BLaER1 (cell line): ENCODE data around the gene ARAP3.
A peak's percentile ranks its signal among the peaks of the same experiment; 100 is the strongest.

ENCODE experiments used
- H3K27ac ChIP-seq: shearing (Covaris generic); formaldehyde crosslinking; 2 replicates; pipeline ENCODE4 v1.8.1; 2022
- H3K27me3 ChIP-seq: shearing (Covaris generic); formaldehyde crosslinking; 2 replicates; pipeline ENCODE4 v1.8.1; 2022
- H3K36me3 ChIP-seq: shearing (Covaris generic); formaldehyde crosslinking; 2 replicates; pipeline ENCODE4 v1.8.1; 2022
- H3K4me1 ChIP-seq: shearing (Covaris generic); formaldehyde crosslinking; 2 replicates; pipeline ENCODE4 v1.8.1; 2022
- H3K4me2 ChIP-seq: shearing (Covaris generic); formaldehyde crosslinking; 2 replicates; pipeline ENCODE4 v1.8.1; 2022
- H3K4me3 ChIP-seq: shearing (Covaris generic); formaldehyde crosslinking; 2 replicates; pipeline ENCODE4 v1.8.1; 2022
- H3K9ac ChIP-seq: shearing (Covaris generic); formaldehyde crosslinking; 2 replicates; pipeline ENCODE4 v1.8.1; 2022
- H3K9me3 ChIP-seq: shearing (Covaris generic); formaldehyde crosslinking; 2 replicates; pipeline ENCODE4 v1.8.1; 2022
- H4K20me1 ChIP-seq: shearing (Covaris generic); formaldehyde crosslinking; 2 replicates; pipeline ENCODE4 v1.8.1; 2022
- Cebpa-rat ChIP-seq: shearing (Covaris generic); IDR thresholded peaks from 2 replicates; pipeline ENCODE4 v1.8.1; 2022

The ARAP3 gene

GRCh38 chr5:141657937-141658545, 24.0 kb downstream of the ARAP3 start:
- no peak for TF ChIP-seq Cebpa-rat
- no peak overlapping the region for H3K4me3 ChIP-seq
- no peak overlapping the region for H3K4me2 ChIP-seq
- 0 out of 2 replicates have a peak, but pooled peaks cover 5% of the 10 kb centered on the region for H3K36me3 ChIP-seq
- H4K20me1 ChIP-seq: no peaks in the 10 kb centered on the region
- no peaks in the 10 kb centered on the region for H3K9me3 ChIP-seq
- no peaks in the 10 kb centered on the region for H3K27me3 ChIP-seq
- H3K4me1 ChIP-seq: peaks cover 5% of the 10 kb centered on the region; the same call in 1 of the 2 replicates
- no peak overlapping the region for H3K27ac ChIP-seq
- no peak overlapping the region for H3K9ac ChIP-seq

GRCh38 chr5:141657404-141657803, 24.6 kb downstream of the ARAP3 start:
- no peak overlapping the region for H3K9ac ChIP-seq
- H3K27me3 ChIP-seq: no peaks in the 10 kb centered on the region
- no peaks in the 10 kb centered on the region for H4K20me1 ChIP-seq
- H3K4me2 ChIP-seq: no peak overlapping the region
- TF ChIP-seq Cebpa-rat: no peak
- peaks cover 5% of the 10 kb centered on the region; the same call in 1 of the 2 replicates for H3K4me1 ChIP-seq
- H3K36me3 ChIP-seq: 0 out of 2 replicates have a peak, but pooled peaks cover 5% of the 10 kb centered on the region
- H3K9me3 ChIP-seq: no peaks in the 10 kb centered on the region
- no peak overlapping the region for H3K4me3 ChIP-seq
- H3K27ac ChIP-seq: no peak overlapping the region

- TF ChIP-seq Cebpa-rat: no peak
- Histone ChIP-seq H3K36me3 (0 out of 2 replicates have a peak, but pooled peaks cover 5% of the 10 kb centered on the region), H3K4me1 (peaks cover 13% of the 10 kb centered on the region), H3K4me2 (no peak overlapping the region), H4K20me1 (no peaks in the 10 kb centered on the region), H3K27me3 (no peaks in the 10 kb centered on the region), H3K9me3 (no peaks in the 10 kb centered on the region), H3K4me3 (no peak overlapping the region), H3K9ac (no peak overlapping the region), H3K27ac (no peak overlapping the region)
These were observed 25.6 kb downstream of the ARAP3 start for GRCh38 chr5:141656396-141656795.

- H3K4me3 ChIP-seq: no peak overlapping the region
- no peak for TF ChIP-seq Cebpa-rat
- H3K27me3 ChIP-seq: no peaks in the 10 kb centered on the region
- H3K4me1 ChIP-seq: peaks cover 23% of the 10 kb centered on the region
- no peak overlapping the region for H3K9ac ChIP-seq
- 0 out of 2 replicates have a peak, but pooled peaks cover 5% of the 10 kb centered on the region for H3K36me3 ChIP-seq
- no peaks in the 10 kb centered on the region for H4K20me1 ChIP-seq
- no peaks in the 10 kb centered on the region for H3K9me3 ChIP-seq
- H3K4me2 ChIP-seq: no peak overlapping the region
- no peak overlapping the region for H3K27ac ChIP-seq
These were observed 27.0 kb downstream of the ARAP3 start for GRCh38 chr5:141655020-141655419.

- H3K4me1 ChIP-seq: peaks cover 30% of the 10 kb centered on the region
- no peaks in the 10 kb centered on the region for H3K27me3 ChIP-seq
- H3K4me2 ChIP-seq: no peak overlapping the region
- H3K4me3 ChIP-seq: no peak overlapping the region
- no peak overlapping the region for H3K27ac ChIP-seq
- no peak for TF ChIP-seq Cebpa-rat
- no peak overlapping the region for H3K9ac ChIP-seq
- 0 out of 2 replicates have a peak, but pooled peaks cover 4% of the 10 kb centered on the region for H4K20me1 ChIP-seq
- no peaks in the 10 kb centered on the region for H3K9me3 ChIP-seq
- H3K36me3 ChIP-seq: 0 out of 2 replicates have a peak, but pooled peaks cover 5% of the 10 kb centered on the region
These were observed 27.7 kb downstream of the ARAP3 start for GRCh38 chr5:141654298-141654697.

GRCh38 chr5:141651728-141652105, 30.3 kb downstream of the ARAP3 start:
- Histone ChIP-seq H3K27me3 (no peaks in the 10 kb centered on the region), H3K36me3 (peaks cover 30% of the 10 kb centered on the region), H3K4me2 (peak overlapping the region; percentile 93), H3K4me3 (peak overlapping the region; percentile 71), H3K9me3 (no peaks in the 10 kb centered on the region), H3K27ac (peak overlapping the region; percentile 63), H4K20me1 (0 out of 2 replicates have a peak, but pooled peaks cover 5% of the 10 kb centered on the region), H3K4me1 (peaks cover 25% of the 10 kb centered on the region), H3K9ac (peak overlapping the region; percentile 73)
- no peak for TF ChIP-seq Cebpa-rat

- H3K27ac ChIP-seq: peak within 1 kb of the TSS; percentile 63
- TF ChIP-seq Cebpa-rat: no peak
- H3K9ac ChIP-seq: peak within 1 kb of the TSS; percentile 73
- H3K36me3 ChIP-seq: peaks cover 36% of the 10 kb centered on the region
- peaks cover 31% of the 10 kb centered on the region for H3K4me1 ChIP-seq
- 0 out of 2 replicates have a peak, but pooled peaks cover 5% of the 10 kb centered on the region for H4K20me1 ChIP-seq
- H3K27me3 ChIP-seq: no peaks in the 10 kb centered on the region
- H3K4me3 ChIP-seq: peak within 1 kb of the TSS; percentile 71
- no peaks in the 10 kb centered on the region for H3K9me3 ChIP-seq
- peak within 1 kb of the TSS; percentile 93 for H3K4me2 ChIP-seq
These were observed 30.9 kb downstream of the ARAP3 start, which contains the start of gene FCHSD1 for GRCh38 chr5:141650851-141651727. FCHSD1 (minus strand) TSS chr5:141651418; CDS start chr5:141651368, 50 bp downstream.

GRCh38 chr5:141649972-141650371, 32.1 kb downstream of the ARAP3 start:
- TF ChIP-seq Cebpa-rat: no peak
- no peak overlapping the region for H3K4me3 ChIP-seq
- H3K27me3 ChIP-seq: no peaks in the 10 kb centered on the region
- no peaks in the 10 kb centered on the region for H3K9me3 ChIP-seq
- peaks cover 39% of the 10 kb centered on the region for H3K4me1 ChIP-seq
- peak overlapping the region; percentile 93 for H3K4me2 ChIP-seq
- no peak overlapping the region for H3K9ac ChIP-seq
- H4K20me1 ChIP-seq: 0 out of 2 replicates have a peak, but pooled peaks cover 11% of the 10 kb centered on the region
- no peak overlapping the region for H3K27ac ChIP-seq
- peaks cover 43% of the 10 kb centered on the region for H3K36me3 ChIP-seq

- H3K36me3 ChIP-seq: peaks cover 51% of the 10 kb centered on the region
- no peak overlapping the region for H3K9ac ChIP-seq
- no peaks in the 10 kb centered on the region for H3K27me3 ChIP-seq
- H3K27ac ChIP-seq: no peak overlapping the region
- 0 out of 2 replicates have a peak, but pooled peaks cover 11% of the 10 kb centered on the region for H4K20me1 ChIP-seq
- no peak overlapping the region for H3K4me2 ChIP-seq
- H3K4me1 ChIP-seq: peaks cover 39% of the 10 kb centered on the region
- no peak for TF ChIP-seq Cebpa-rat
- H3K9me3 ChIP-seq: no peaks in the 10 kb centered on the region
- no peak overlapping the region for H3K4me3 ChIP-seq
These were observed 32.9 kb downstream of the ARAP3 start for GRCh38 chr5:141649056-141649688.
